Activated T-helper 2 cell treated with anti-CD3 and anti-CD28 coated beads, Interferon-gamma antibody, Interleukin-2, Interleukin-4, amounts not matched to agents 10 μg/mL and 5 μg/mL and 100 μg/mL, durations not matched to agents 14 hours and 24 hours and 36 hours (primary cell): ENCODE measurements around the gene TOR2A. TPM values are rescaled to one million over a fixed set of nuclear protein-coding genes. Genes with fewer than 3 reads are reported as not detected.

Experiments used
- DNase-seq: peaks from one replicate; pipeline ENCODE4 v3.0.0; 2021; ENCODE audit warnings: low spot score
- H3K27ac Mint-ChIP-seq: one replicate; pipeline ENCODE4 v1.8.0; 2021; ENCODE audit warnings: mixed read lengths
- H3K27me3 Mint-ChIP-seq: one replicate; pipeline ENCODE4 v1.8.0; 2021; ENCODE audit warnings: low read depth, mixed read lengths
- H3K36me3 Mint-ChIP-seq: one replicate; pipeline ENCODE4 v1.8.0; 2021; ENCODE audit warnings: low read depth, mixed read lengths
- H3K4me1 Mint-ChIP-seq: one replicate; pipeline ENCODE4 v1.8.0; 2021; ENCODE audit warnings: low read depth, mixed read lengths
- H3K4me3 Mint-ChIP-seq: one replicate; pipeline ENCODE4 v1.8.0; 2021; ENCODE audit warnings: low read depth, mild to moderate bottlenecking, moderate library complexity, mixed read lengths
- H3K9me3 Mint-ChIP-seq: one replicate; pipeline ENCODE4 v1.8.0; 2021; ENCODE audit warnings: mixed read lengths
- intact Hi-C: fragments of 100-400 bp; cut with micrococcal nuclease; formaldehyde crosslinking; loops from one replicate; pipeline ENCODE4 v1.15.1; 2023
- total RNA-seq: library from RNA; stranded (reverse); gene quantifications from 2 replicates; pipeline ENCODE4 v1.2.3, GENCODE V29; 2022

Gene TOR2A
- total RNA-seq, 1 donor from 2014 or later: 20.2 TPM

DNA sequence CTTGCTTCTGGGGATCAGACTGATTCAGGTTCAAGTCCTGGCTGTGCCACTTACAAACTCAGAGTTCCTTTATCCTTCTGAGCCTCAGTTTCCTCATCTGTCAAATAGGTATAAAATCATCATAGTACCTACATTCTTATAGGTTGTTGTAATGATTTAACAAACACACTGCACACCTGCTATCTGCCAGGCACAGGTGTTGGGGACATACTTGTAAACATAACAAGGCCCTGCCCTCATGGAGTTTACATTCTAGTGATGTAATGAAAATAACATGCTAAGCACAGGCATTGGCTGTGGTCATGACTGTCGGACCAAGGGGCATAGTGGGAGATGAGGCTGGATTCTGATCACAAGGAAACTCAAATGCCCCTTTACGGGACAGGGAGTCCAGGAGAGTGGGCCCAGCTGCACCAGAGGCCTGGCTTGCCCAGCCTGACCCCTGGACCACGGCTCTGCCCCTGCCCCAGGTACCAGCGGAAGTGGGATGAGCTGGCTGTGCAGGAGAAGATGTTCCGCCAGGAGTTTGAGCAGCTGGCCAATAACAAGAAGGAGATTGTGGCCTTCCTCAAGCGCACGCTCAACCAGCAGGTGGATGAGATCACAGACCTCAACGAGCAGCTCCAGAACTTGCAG is 26.0 kb downstream of the TOR2A start:
- no peak for DNase-seq
- no peak overlapping the region for H3K4me3 Mint-ChIP-seq

DNA sequence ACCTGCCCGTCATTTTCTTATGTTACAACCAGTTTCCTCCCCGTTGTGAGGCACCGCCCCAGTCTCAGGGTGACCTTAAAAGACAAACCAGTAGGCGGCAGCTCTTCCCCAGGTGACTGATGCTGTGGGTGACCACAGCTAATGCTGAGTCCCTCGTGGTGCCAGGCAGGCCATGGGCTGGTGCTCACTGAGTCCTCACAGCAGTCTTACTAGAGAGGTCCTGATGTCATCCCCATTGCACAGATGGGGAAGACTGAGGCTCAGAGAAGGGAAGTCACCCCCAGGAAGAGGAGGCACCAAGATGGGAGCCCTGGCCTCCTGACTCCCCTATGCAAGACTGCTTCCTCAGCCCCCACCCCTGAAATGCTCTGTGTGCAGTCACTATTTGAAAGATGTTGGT is 27.3 kb downstream of the TOR2A start:
- no peaks in the 10 kb centered on the region for H3K9me3 Mint-ChIP-seq
- no peaks in the 10 kb centered on the region for H3K27me3 Mint-ChIP-seq
- no peak overlapping the region for H3K27ac Mint-ChIP-seq

More for the DNA sequence above, 26.0 kb downstream of the TOR2A start:
- Mint-ChIP-seq H3K27me3 (no peaks in the 10 kb centered on the region), H3K9me3 (no peaks in the 10 kb centered on the region), H3K4me1 (peaks cover 18% of the 10 kb centered on the region), H3K27ac (no peak overlapping the region), H3K36me3 (peaks cover 3% of the 10 kb centered on the region)
- intact Hi-C loops: no loop called here

DNA sequence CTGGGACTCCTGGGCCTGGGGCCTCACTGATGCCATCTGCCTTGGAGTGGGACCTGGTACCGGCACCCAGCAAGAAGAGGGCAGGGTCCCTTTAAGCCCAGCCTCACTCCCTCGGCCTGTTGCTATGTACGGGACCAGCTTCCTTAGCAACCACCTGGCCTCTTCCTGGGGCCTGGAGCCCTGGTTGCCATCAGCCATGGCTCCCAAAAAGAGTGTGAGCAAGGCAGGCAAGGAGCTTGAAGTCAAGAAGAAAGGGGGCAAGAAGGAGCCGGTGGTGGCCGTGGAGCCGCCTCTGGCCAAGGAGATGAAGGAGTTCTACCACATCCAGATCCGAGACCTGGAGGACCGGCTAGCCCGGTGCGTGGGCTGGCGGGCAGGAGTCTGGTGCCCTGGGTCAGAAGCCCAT is 28.3 kb downstream of the TOR2A start, which contains the start of gene CFAP157:
Gene CFAP157 (plus strand): TSS at position 153 of the 406 bp plus-strand sequence. CDS start 44 bp downstream, at position 197.
- intact Hi-C loops: no loop called here
- Mint-ChIP-seq H3K36me3 (peaks cover 3% of the 10 kb centered on the region), H3K4me3 (no peak within 1 kb of the TSS), H3K9me3 (no peaks in the 10 kb centered on the region), H3K4me1 (peaks cover 18% of the 10 kb centered on the region), H3K27ac (no peak within 1 kb of the TSS), H3K27me3 (no peaks in the 10 kb centered on the region)
- DNase-seq: no peak

More for the DNA sequence above, 27.3 kb downstream of the TOR2A start:
- DNase-seq: no peak
- Mint-ChIP-seq H3K4me1 (peaks cover 18% of the 10 kb centered on the region), H3K4me3 (no peak overlapping the region), H3K36me3 (peaks cover 3% of the 10 kb centered on the region)
- intact Hi-C loops: no loop called here

DNA sequence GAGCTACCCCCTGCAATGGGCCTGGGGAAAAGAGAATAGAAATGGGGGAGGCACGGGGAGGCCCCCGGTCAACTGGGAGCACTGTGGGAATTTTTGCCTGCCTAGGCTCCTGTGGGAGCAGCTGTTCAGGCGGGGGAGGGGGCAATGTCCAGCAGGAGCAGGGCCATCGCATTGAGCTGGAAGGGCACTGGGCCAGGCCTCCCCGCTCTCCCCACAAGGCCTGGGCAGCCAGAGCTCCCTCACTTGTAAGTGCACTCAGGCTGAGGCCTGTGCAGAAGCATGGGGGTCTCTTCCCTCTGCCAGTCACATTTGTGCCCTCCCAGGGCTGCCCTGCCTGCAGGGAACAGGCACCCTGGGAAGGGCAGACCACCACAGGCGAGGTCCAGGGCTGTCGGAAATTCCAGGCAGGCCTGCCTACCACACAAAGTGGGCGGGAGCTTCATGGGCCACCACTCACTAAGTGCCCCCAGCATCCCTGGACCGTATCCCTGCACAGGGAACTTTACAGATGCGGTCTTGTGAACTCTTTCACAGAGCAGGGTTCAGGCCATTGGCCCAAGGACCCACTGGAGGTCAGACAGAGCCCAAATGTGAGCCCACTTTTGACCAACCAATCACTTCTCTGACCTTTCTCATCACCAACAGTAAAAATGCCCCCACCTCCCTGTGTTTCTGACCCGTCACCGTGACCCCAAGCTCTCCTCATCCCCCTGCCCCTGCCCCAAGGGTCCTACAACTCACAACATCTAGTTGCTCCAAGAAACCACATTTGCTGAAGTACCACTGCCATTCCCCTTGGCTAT is 29.3 kb downstream of the TOR2A start:
- no peak for DNase-seq
- H3K27ac Mint-ChIP-seq: no peak overlapping the region
- H3K4me3 Mint-ChIP-seq: no peak overlapping the region
- H3K9me3 Mint-ChIP-seq: no peaks in the 10 kb centered on the region
- H3K27me3 Mint-ChIP-seq: no peaks in the 10 kb centered on the region
- peaks cover 3% of the 10 kb centered on the region for H3K36me3 Mint-ChIP-seq
- H3K4me1 Mint-ChIP-seq: peaks cover 10% of the 10 kb centered on the region
- intact Hi-C loops: no loop called here

DNA sequence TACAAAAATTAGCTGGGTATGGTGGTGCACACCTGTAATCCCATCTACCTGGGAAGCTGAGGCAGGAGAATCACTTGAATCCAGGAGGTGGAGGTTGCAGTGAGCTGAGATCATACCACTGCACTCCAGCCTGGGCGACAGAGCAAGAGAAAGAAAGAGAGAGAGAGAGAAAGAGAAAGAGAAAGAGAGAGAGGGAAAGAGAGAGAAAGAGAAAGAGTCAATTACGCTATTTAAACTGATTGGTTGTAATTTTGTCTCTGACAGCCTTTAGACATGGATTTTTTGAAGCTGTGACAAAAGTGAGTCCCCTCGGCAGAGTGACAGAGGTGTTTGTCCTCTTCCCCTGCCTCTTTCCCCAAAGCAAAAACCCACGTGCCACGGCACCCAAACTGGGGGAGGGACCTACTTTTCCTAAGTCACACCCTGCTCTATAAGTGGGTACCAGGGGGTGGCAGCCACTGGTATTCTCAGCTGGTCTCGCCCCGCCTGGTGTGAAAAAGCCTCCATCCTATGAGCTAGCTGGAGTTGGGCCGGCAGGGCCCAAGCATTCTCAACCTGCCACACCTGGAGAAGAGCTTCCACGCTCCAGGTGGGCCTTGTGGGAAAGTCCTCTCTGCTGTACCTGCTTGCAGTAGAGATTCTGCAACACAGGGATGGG is 31.7 kb downstream of the TOR2A start:
- H3K36me3 Mint-ChIP-seq: no peaks in the 10 kb centered on the region
- no peaks in the 10 kb centered on the region for H3K9me3 Mint-ChIP-seq
- intact Hi-C loops: no loop called here
- no peak overlapping the region for H3K27ac Mint-ChIP-seq
- H3K4me1 Mint-ChIP-seq: peaks cover 16% of the 10 kb centered on the region
- no peaks in the 10 kb centered on the region for H3K27me3 Mint-ChIP-seq
- no peak overlapping the region for H3K4me3 Mint-ChIP-seq
- no peak for DNase-seq

DNA sequence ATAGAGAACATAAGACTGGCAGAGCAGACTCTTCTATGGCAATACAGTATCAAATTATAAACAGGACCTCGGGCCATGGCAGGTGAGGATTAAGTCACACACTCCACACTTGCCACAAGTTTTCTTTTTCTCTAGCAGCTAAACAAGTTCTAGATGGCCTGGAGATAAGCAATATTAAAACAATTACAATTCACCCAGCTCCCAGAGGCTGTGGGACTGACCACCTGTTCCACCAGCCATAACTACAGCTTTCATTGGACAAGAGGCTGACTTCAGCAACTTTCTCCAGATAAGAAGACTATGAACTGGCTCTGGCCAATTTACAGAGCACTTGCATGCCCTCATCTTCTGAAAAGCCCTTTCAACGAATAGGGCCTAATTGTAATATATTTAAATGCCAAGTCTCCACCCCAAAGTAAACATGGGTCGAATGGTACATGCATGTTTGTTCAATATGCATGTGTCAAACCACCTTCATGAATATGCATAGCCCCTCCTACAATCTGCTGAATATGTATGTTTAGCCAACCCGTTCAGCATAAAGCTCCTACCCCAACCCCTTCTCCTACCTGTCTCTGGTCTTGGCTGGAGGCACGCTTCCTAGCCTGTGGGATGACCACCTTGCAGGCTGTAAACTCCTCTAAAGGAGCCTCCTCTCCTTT is 34.4 kb downstream of the TOR2A start:
- Mint-ChIP-seq H3K4me3 (no peak overlapping the region), H3K27ac (no peak overlapping the region), H3K27me3 (no peaks in the 10 kb centered on the region), H3K36me3 (no peaks in the 10 kb centered on the region), H3K9me3 (no peaks in the 10 kb centered on the region), H3K4me1 (peaks cover 11% of the 10 kb centered on the region)
- no peak for DNase-seq
- intact Hi-C loops: no loop called here

DNA sequence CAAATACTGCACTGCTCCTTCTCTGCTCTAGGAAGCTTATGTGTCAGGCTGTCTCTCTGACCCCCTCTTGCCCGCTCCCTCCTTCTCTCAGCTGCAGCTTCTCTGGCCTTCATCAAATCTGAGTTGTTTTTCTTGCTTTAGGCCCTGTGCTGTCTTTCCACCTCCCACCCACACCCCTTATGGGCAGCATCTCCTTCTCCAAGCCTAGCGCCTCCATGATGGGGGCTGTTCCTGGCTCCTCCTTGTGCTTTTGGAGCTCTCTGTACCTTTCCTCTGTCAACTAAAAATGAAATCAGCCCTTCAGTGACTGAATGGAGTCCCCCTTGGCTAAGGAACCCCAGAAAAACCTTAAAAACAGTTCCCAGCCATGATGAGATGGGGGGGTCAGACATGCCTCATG is 35.0 kb downstream of the TOR2A start:
- Mint-ChIP-seq H3K4me1 (peaks cover 11% of the 10 kb centered on the region), H3K9me3 (no peaks in the 10 kb centered on the region), H3K27me3 (no peaks in the 10 kb centered on the region), H3K36me3 (no peaks in the 10 kb centered on the region), H3K4me3 (no peak overlapping the region), H3K27ac (no peak overlapping the region)
- intact Hi-C loops: no loop called here
- DNase-seq: no peak

DNA sequence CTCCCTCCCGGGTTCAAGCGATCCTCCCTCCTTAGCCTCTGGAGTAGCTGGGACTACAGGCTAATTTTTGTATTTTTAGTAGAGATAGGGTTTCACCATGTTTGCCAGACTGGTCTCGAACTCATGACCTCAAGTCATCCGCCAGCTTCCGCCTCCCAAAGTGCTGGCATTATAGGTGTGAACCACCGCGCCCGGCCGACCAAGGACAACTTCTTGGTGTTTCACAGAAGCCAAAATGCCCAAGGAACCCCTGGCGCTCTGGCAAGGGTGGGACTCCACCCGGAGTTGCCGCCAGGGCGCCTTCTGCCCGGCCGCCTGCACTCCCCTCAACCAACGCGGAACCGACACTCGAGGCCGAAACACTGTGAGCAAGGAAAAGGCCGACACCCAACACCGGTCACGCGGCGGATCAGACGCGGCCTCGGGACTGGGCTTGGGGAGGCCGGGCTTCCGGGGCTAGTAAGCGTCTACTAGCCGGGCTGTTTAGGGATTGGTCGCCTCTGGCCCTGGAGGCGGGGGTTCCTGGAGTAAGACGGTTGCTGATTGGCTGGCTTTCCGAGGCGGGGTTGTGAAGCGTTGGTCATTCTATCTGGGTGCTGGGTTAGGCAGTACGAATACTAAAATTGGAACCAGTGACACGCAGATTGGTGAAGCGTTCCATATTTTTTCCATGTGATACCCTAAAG is 36.0 kb downstream of the TOR2A start:
- intact Hi-C loops: no loop called here
- peak; percentile 83 for DNase-seq
- Mint-ChIP-seq H3K9me3 (no peaks in the 10 kb centered on the region), H3K36me3 (no peaks in the 10 kb centered on the region), H3K4me1 (peaks cover 11% of the 10 kb centered on the region), H3K27me3 (no peaks in the 10 kb centered on the region), H3K27ac (peak overlapping the region; percentile 50), H3K4me3 (peak overlapping the region; percentile 51)

DNA sequence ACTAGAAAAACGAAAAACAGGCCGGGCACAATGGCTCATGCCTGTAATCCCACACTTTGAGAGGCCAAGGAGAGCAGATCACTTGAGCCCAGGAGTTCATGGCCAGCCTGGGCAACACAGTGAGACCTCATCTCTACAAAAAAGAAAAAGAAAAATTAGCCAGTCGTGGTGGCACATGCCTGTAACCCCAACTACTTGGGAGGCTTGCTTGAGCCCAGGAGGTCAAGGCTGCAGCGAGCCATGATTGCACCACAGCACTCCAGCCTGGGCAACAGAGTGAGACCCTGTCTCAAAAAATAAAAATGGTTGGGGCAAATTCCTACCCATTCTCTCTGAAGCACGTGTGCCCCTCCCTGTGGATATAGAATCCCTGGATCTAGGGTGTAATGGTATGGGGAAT is 36.7 kb downstream of the TOR2A start:
- Mint-ChIP-seq H3K27ac (no peak overlapping the region), H3K36me3 (no peaks in the 10 kb centered on the region), H3K4me1 (peaks cover 11% of the 10 kb centered on the region), H3K4me3 (no peak overlapping the region), H3K27me3 (no peaks in the 10 kb centered on the region), H3K9me3 (no peaks in the 10 kb centered on the region)
- no peak for DNase-seq
- intact Hi-C loops: no loop called here

DNA sequence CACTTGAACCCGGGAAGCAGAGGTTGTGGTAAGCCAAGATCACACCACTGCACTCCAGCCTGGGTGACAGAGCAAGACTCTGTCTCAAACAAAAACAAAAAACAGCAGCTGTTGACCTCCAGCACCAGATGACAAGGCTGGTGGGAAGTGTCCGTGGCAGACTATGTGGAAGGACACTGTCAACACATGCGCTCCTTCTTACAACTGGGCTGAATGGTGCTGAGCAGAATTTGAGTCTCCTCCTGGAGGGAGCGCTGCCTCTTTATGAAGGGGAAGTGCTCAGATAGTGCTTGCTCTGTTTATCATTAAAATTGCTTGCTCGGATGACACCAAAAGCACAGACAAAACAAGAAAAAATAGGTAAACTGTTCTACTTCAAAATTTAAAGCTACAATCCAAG is 37.5 kb downstream of the TOR2A start:
- H3K27ac Mint-ChIP-seq: no peak overlapping the region
- H3K27me3 Mint-ChIP-seq: no peaks in the 10 kb centered on the region
- no peaks in the 10 kb centered on the region for H3K36me3 Mint-ChIP-seq
- intact Hi-C loops: no loop called here
- H3K4me3 Mint-ChIP-seq: no peak overlapping the region
- peaks cover 11% of the 10 kb centered on the region for H3K4me1 Mint-ChIP-seq
- H3K9me3 Mint-ChIP-seq: no peaks in the 10 kb centered on the region
- no peak for DNase-seq

DNA sequence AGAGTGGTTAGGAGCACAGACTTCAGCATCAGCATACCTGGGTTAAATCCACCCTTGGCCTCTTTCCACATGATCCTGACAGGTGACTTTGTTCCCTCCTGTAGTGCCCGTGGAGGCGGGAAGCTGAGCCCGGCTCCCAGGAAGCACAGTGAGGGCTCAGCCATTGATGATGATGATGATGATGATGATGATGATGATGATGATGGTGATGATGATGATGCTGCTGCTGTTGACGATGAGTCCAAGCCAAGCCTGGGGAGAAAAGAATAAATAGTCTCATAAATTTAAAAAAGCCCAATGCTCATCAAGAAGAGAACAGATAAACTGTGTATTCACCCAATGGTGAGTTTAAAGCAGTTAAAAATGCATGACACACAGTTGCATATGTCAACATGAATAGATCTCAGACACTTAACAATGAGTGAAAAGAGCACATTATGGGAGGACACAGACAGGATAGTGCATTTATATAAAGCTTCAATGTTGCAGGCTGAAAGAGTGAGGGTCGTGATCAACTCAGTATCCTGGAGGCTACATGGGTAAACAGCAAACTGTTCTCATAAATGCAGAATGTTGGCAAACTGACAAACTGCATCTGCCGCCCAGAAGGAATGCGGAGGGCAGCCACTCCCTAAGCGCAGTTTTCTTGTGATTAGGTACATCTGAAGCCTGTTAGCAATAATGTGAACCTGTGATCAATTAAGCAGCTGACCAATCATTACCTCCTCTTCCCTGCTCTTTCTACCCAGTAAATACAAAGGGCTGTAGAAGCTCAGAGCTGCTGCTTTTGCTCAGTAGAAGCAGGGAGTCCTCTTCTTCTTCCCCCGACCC is 40.0 kb downstream of the TOR2A start:
- no peaks in the 10 kb centered on the region for H3K27me3 Mint-ChIP-seq
- no peak for DNase-seq
- intact Hi-C loops: no loop called here
- H3K4me1 Mint-ChIP-seq: peaks cover 8% of the 10 kb centered on the region
- peaks cover 6% of the 10 kb centered on the region for H3K36me3 Mint-ChIP-seq
- no peaks in the 10 kb centered on the region for H3K9me3 Mint-ChIP-seq
- H3K4me3 Mint-ChIP-seq: no peak overlapping the region
- H3K27ac Mint-ChIP-seq: no peak overlapping the region

DNA sequence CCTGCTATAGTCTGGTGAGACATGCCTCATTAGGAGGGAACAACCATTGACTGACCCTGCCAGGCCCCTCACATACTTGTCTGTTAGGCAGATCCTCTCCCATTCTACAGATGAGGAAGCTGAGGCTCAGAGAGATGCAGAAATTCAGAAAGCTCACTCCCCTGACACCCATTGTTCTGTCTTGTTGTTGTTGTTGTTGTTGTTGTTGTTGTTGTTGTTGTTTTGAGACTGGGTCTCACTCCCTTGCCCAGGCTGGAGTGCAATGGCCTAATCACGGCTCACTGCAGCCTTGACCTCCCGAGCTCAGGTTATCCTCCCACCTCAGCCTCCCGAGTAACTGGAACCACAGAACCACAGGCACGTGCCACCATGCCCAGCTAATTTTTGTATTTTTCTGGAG is 41.4 kb downstream of the TOR2A start:
- H3K36me3 Mint-ChIP-seq: peaks cover 6% of the 10 kb centered on the region
- H3K27me3 Mint-ChIP-seq: no peaks in the 10 kb centered on the region
- H3K4me1 Mint-ChIP-seq: no peaks in the 10 kb centered on the region
- H3K9me3 Mint-ChIP-seq: no peaks in the 10 kb centered on the region
- H3K4me3 Mint-ChIP-seq: no peak overlapping the region
- H3K27ac Mint-ChIP-seq: no peak overlapping the region
- DNase-seq: no peak
- intact Hi-C loops: no loop called here
